Heart left ventricle (tissue), 13 donors: ENCODE measurements around the gene OR6K3.

ENCODE experiments used
- CTCF ChIP-seq, 12 donors: fragments of 200-600 bp; sonication (generic) in 4 of 12; IDR thresholded peaks; one replicate each; pipeline versions ENCODE4 v1.5.0 to v1.8.0; 2018 to 2022; ENCODE audit warnings: antibody characterized with exemption in 12 of 12, mild to moderate bottlenecking in 5 of 12
- POLR2A ChIP-seq, 2 donors: fragments of 450-650 bp; IDR thresholded peaks; one replicate each; pipeline ENCODE4 v1.6.1; 2017; ENCODE audit warnings: antibody characterized with exemption in 2 of 2, mild to moderate bottlenecking in 2 of 2, moderate library complexity in 2 of 2
- donor health status: ischemic (EF 13 %, LVEDD 7.1; RV severe dilation, severe dysfunction).
- donor health status: DM: no; HTN: yes; CAD: no.
- donor health status: DM: no; HTN: no; CAD: no.
- donor health status: ischemic (EF 25% LVEDD 6.9; RV normal size, moderate dysfunction).
- donor health status: ischemic (EF 25% LVEDD 5.7; RV mildly dilated, moderate dysfunction).
- donor health status: ischemic (EF 35%, LVEDD 5.7; RV mildly dilated, moderate dysfunction).
- donor health status: nonischemic (EF 11% LVEDD 7.7; RV severe dilation, severe dysfunction).
- donor health status: DM: yes; HTN: yes; CAD: no.
- donor health status: PGD.
- donor health status: ischemic (EF 29% LVEDD 5.4; RV normal size, mild dysfunction).
- donor health status: nonischemic (EF 23%, LVEDD 6.1; RV moderate dilation, normal function).

GRCh38 chr1:158689110-158689509 lies 31.4 kb downstream of the OR6K3 start:
- TF ChIP-seq CTCF (IDR thresholded peaks at IDR 0.05), result no peak
- no peak for TF ChIP-seq POLR2A (IDR thresholded peaks at IDR 0.05)
